Measurements from ENCODE around the gene SLC5A2.

DNA sequence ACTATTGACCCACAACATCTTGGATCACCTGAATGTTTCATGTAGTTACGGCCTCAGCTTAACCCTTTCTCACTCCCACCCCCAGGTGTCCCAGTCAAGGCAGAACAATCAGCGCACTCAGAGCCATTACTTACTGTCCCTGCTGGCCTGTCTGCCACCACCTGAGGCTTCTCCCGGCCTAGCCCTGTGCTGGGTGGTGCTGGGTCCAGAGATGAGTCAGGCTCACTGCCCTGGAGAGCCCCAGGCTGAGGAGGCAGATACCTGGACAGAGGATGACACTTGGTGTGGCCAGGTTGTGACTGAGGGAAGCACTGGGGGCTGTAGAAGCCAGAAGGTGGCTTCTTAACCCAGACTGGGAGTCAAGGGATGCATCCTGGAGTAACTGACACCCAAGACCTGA lies 4.0 kb upstream of the SLC5A2 start:
- TF ChIP-seq, protein P1, sequence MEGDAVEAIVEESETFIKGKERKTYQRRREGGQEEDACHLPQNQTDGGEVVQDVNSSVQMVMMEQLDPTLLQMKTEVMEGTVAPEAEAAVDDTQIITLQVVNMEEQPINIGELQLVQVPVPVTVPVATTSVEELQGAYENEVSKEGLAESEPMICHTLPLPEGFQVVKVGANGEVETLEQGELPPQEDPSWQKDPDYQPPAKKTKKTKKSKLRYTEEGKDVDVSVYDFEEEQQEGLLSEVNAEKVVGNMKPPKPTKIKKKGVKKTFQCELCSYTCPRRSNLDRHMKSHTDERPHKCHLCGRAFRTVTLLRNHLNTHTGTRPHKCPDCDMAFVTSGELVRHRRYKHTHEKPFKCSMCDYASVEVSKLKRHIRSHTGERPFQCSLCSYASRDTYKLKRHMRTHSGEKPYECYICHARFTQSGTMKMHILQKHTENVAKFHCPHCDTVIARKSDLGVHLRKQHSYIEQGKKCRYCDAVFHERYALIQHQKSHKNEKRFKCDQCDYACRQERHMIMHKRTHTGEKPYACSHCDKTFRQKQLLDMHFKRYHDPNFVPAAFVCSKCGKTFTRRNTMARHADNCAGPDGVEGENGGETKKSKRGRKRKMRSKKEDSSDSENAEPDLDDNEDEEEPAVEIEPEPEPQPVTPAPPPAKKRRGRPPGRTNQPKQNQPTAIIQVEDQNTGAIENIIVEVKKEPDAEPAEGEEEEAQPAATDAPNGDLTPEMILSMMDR (conservative IDR thresholded peaks at IDR 0.05; ENCODE audit: low read depth, low read length) = no peak
- TF ChIP-seq EZH2 (IDR thresholded peaks at IDR 0.05; ENCODE audit: low read length, unreplicated experiment) (no peak), EZH2phosphoT487 (IDR thresholded peaks at IDR 0.05; ENCODE audit: borderline replicate concordance, low read length) (no peak)
